SK-N-MC (cell line): ENCODE measurements around the gene IMMP2L.

Experiments
- DNase-seq: peaks from one replicate; pipeline ENCODE4 v3.0.0-alpha.2; 2011; ENCODE audit warnings: low read depth, low spot score
- H3K27ac ChIP-seq: fragments of 200-600 bp; sonication (generic); 2 replicates; pipeline ENCODE4 v1.5.1; 2016; ENCODE audit warnings: mixed run types
- H3K36me3 ChIP-seq: fragments of 200-600 bp; sonication (generic); 2 replicates; pipeline ENCODE4 v1.6.1; 2017; ENCODE audit warnings: antibody characterized with exemption, low read length, mixed read lengths; ENCODE audit not compliant: insufficient read depth
- H3K4me3 ChIP-seq: fragments of 200-600 bp; sonication (generic); 2 replicates; pipeline ENCODE4 v1.5.1; 2016
- H3K9ac ChIP-seq: fragments of 200-600 bp; sonication (generic); 2 replicates; pipeline ENCODE4 v1.8.0; 2017; ENCODE audit warnings: mixed run types, mixed read lengths; ENCODE audit not compliant: insufficient read length
- H3K9me3 ChIP-seq: fragments of 200-600 bp; sonication (generic); 2 replicates; pipeline ENCODE4 v1.6.1; 2017; ENCODE audit warnings: low read depth, mild to moderate bottlenecking, antibody characterized with exemption, low read length, moderate library complexity, mixed read lengths
- EZH2 ChIP-seq: fragments of 200-600 bp; sonication (generic); IDR thresholded peaks from one replicate; pipeline ENCODE4 v1.6.1; 2017; ENCODE audit warnings: antibody characterized with exemption
- FOXP2 ChIP-seq: optimal IDR thresholded peaks from 2 replicates; pipeline ENCODE3; 2011; ENCODE audit warnings: mild to moderate bottlenecking, moderate library complexity; ENCODE audit not compliant: insufficient read depth; ENCODE audit errors: extremely low read length, control extremely low read depth
- POLR2AphosphoS5 ChIP-seq: IDR thresholded peaks from 2 replicates; pipeline ENCODE4 v1.6.1; 2012; ENCODE audit warnings: mild to moderate bottlenecking, low read depth, low read length, borderline replicate concordance

The IMMP2L gene

GRCh38 chr7:110809832-110810231 lies 752.5 kb downstream of the IMMP2L start:
- no peaks in the 10 kb centered on the region for H3K36me3 ChIP-seq
- H3K4me3 ChIP-seq = no peak overlapping the region
- H3K9ac ChIP-seq = no peak overlapping the region
- no peak overlapping the region for H3K27ac ChIP-seq
- DNase-seq = no peak
- H3K9me3 ChIP-seq = no peaks in the 10 kb centered on the region
- no peak for TF ChIP-seq POLR2AphosphoS5

- TF ChIP-seq POLR2AphosphoS5 (no peak), EZH2 (no peak), FOXP2 (no peak)
- Histone ChIP-seq H3K9ac (no peak overlapping the region), H3K9me3 (no peaks in the 10 kb centered on the region), H3K27ac (no peak overlapping the region), H3K36me3 (no peaks in the 10 kb centered on the region), H3K4me3 (no peak overlapping the region)
- no peak for DNase-seq
Measured at GRCh38 chr7:110808361-110808760, 753.9 kb downstream of the IMMP2L start.

GRCh38 chr7:110804501-110804900 lies 757.8 kb downstream of the IMMP2L start:
- Histone ChIP-seq H3K36me3 (no peaks in the 10 kb centered on the region), H3K9ac (no peak overlapping the region), H3K4me3 (no peak overlapping the region), H3K27ac (no peak overlapping the region), H3K9me3 (no peaks in the 10 kb centered on the region)
- TF ChIP-seq POLR2AphosphoS5 (no peak), FOXP2 (no peak), EZH2 (no peak)
- DNase-seq = no peak

GRCh38 chr7:110803602-110804143 lies 758.6 kb downstream of the IMMP2L start:
- Histone ChIP-seq H3K9me3 (no peaks in the 10 kb centered on the region), H3K4me3 (no peak overlapping the region), H3K9ac (no peak overlapping the region), H3K27ac (no peak overlapping the region), H3K36me3 (no peaks in the 10 kb centered on the region)
- no peak for TF ChIP-seq FOXP2
- no peak for TF ChIP-seq POLR2AphosphoS5
- TF ChIP-seq EZH2 = no peak
- no peak for DNase-seq

- TF ChIP-seq FOXP2 (no peak), POLR2AphosphoS5 (no peak), EZH2 (no peak)
- Histone ChIP-seq H3K27ac (no peak overlapping the region), H3K4me3 (no peak overlapping the region), H3K9me3 (no peaks in the 10 kb centered on the region), H3K9ac (no peak overlapping the region), H3K36me3 (no peaks in the 10 kb centered on the region)
- DNase-seq = no peak
Measured at GRCh38 chr7:110801502-110801901, 760.8 kb downstream of the IMMP2L start.

- no peak for TF ChIP-seq POLR2AphosphoS5
- no peak for TF ChIP-seq FOXP2
- no peak for TF ChIP-seq EZH2
- H3K9me3 ChIP-seq = no peaks in the 10 kb centered on the region
- no peak overlapping the region for H3K9ac ChIP-seq
- H3K4me3 ChIP-seq = no peak overlapping the region
- H3K27ac ChIP-seq = no peak overlapping the region
- no peaks in the 10 kb centered on the region for H3K36me3 ChIP-seq
- no peak for DNase-seq
Measured at GRCh38 chr7:110800984-110801383, 761.3 kb downstream of the IMMP2L start.

- Histone ChIP-seq H3K9ac (no peak overlapping the region), H3K36me3 (no peaks in the 10 kb centered on the region), H3K4me3 (no peak overlapping the region), H3K27ac (no peak overlapping the region), H3K9me3 (no peaks in the 10 kb centered on the region)
- TF ChIP-seq POLR2AphosphoS5 = no peak
- TF ChIP-seq EZH2 = no peak
- no peak for TF ChIP-seq FOXP2
- DNase-seq = no peak
Measured at GRCh38 chr7:110797656-110798055, 764.6 kb downstream of the IMMP2L start.

- DNase-seq = no peak
- Histone ChIP-seq H3K9ac (no peak overlapping the region), H3K27ac (no peak overlapping the region), H3K9me3 (no peaks in the 10 kb centered on the region), H3K4me3 (no peak overlapping the region), H3K36me3 (no peaks in the 10 kb centered on the region)
- TF ChIP-seq EZH2 (no peak), FOXP2 (no peak), POLR2AphosphoS5 (no peak)
Measured at GRCh38 chr7:110790992-110791391, 771.3 kb downstream of the IMMP2L start.

- no peaks in the 10 kb centered on the region for H3K36me3 ChIP-seq
- no peak overlapping the region for H3K27ac ChIP-seq
- H3K9ac ChIP-seq = no peak overlapping the region
- TF ChIP-seq FOXP2 = no peak
- no peak for TF ChIP-seq POLR2AphosphoS5
- TF ChIP-seq EZH2 = no peak
- DNase-seq = no peak
- no peaks in the 10 kb centered on the region for H3K9me3 ChIP-seq
- H3K4me3 ChIP-seq = no peak overlapping the region
Measured at GRCh38 chr7:110786328-110786965, 775.8 kb downstream of the IMMP2L start.
